Bronchial epithelial cell (primary cell): ENCODE data around the gene AQR. TPM values are rescaled to one million over a fixed set of nuclear protein-coding genes. Genes with fewer than 3 reads are reported as not detected.

Experiments used
- DNase-seq: peaks from one replicate; pipeline ENCODE4 v3.0.0-alpha.2; 2010; ENCODE audit warnings: low read depth
- FAIRE-seq: peaks from 2 replicates; lab custom pipeline; 2011; peaks lifted over from hg19 to GRCh38; lab: Jason Lieb, UNC
- H3K27me3 ChIP-seq: 2 replicates; pipeline ENCODE4 v1.5.1; 2011; ENCODE audit warnings: low read length; ENCODE audit not compliant: control insufficient read depth, insufficient read depth
- H3K36me3 ChIP-seq: 2 replicates; pipeline ENCODE4 v1.5.1; 2011; ENCODE audit warnings: low read length; ENCODE audit not compliant: control insufficient read depth, insufficient read depth
- H3K4me3 ChIP-seq: 2 replicates; pipeline ENCODE4 v1.5.1; 2011; ENCODE audit warnings: mild to moderate bottlenecking, low read depth, low read length, control low read depth
- total RNA-seq: library from RNA; depleted of rRNA; stranded (reverse); fragments of >200 nt; gene quantifications from 2 replicates; pipeline ENCODE4 v1.2.1, GENCODE V29; 2014
- TF ChIP-seq, protein P1 (sequence below): IDR thresholded peaks from 2 replicates; pipeline ENCODE4 v1.5.1; 2011; ENCODE audit warnings: mild to moderate bottlenecking, moderate library complexity, low read length, control low read depth, inconsistent platforms; ENCODE audit not compliant: insufficient read depth, severe bottlenecking

AQR gene
- total RNA-seq, 1 donor from 2014 or later, result 14.7 TPM

DNA sequence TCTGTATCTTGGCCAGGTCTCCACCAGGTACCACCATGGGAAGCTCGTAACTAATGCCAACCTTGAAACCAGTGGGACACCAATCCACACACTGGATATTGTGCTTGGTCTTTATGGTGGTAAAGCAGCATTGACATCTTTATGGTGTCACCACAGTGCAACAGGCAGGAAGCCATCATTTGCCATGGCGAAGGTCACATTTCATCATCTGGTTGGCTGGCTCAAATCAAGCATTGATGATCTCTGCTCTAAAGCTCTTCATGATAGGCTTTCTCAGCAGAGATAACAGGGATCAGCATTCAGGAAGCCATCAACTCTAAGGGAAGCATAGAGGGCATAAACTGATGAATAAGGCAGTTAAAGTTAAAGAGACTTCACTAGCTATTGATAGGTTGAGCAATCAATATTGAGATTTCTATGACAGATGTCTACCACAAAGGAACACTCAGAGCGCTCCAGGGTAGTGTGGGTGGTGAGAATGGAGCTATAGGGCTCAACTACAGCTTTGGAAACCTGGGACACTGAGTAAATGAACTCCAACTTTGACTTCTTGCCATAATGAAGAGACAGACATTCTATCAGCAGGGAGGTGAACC lies 120.1 kb downstream of the AQR start:
- Histone ChIP-seq H3K27me3 (no peaks in the 10 kb centered on the region), H3K4me3 (no peak overlapping the region), H3K36me3 (no peaks in the 10 kb centered on the region)
- TF ChIP-seq, protein P1, sequence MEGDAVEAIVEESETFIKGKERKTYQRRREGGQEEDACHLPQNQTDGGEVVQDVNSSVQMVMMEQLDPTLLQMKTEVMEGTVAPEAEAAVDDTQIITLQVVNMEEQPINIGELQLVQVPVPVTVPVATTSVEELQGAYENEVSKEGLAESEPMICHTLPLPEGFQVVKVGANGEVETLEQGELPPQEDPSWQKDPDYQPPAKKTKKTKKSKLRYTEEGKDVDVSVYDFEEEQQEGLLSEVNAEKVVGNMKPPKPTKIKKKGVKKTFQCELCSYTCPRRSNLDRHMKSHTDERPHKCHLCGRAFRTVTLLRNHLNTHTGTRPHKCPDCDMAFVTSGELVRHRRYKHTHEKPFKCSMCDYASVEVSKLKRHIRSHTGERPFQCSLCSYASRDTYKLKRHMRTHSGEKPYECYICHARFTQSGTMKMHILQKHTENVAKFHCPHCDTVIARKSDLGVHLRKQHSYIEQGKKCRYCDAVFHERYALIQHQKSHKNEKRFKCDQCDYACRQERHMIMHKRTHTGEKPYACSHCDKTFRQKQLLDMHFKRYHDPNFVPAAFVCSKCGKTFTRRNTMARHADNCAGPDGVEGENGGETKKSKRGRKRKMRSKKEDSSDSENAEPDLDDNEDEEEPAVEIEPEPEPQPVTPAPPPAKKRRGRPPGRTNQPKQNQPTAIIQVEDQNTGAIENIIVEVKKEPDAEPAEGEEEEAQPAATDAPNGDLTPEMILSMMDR, result no peak
- DNase-seq (no peak), FAIRE-seq (peak; percentile 28)

DNA sequence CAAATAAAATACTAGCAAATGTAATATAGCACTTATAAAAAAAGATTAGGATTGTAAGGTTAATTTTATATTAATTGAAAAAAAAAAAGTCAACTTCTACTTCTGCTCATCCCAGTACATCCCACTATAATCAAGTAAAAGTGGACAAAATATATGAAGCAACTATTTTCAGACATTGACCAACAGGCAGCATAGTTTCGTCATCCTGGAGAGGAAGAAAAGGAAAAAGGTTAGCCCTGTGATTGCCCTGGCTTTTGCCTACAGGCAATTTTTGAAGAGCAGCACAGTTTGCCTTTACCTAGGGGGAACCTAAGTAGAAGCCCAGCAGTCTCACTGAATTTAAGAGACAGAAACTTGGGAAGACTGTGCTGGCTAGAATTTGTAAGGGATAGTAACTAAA lies 121.9 kb downstream of the AQR start:
- Histone ChIP-seq H3K36me3 (no peaks in the 10 kb centered on the region), H3K4me3 (no peak overlapping the region), H3K27me3 (no peaks in the 10 kb centered on the region)
- FAIRE-seq (no peak), DNase-seq (no peak)
- TF ChIP-seq, protein P1, result no peak

DNA sequence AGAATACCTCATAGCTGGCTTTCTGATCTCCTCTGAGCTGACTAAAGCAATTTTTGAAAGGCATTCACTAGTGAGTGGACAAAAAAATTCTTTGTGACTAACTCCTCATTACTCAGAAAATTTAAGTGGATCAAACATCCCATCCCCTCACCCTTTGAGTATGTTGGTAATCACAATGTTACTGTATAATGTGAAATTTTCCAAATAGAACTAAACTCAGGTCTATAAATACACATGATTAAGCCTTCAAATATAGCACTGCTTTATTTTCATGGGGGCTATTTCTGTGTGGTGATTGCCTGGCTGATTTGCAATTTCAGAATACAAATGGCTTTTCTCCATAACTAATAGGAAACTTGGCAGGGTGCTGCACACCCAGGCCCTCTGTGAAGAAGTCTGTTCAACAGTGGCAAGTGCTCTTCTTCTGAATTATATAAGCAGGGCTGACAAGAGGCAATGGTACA lies 128.2 kb downstream of the AQR start:
- DNase-seq (no peak), FAIRE-seq (no peak)
- TF ChIP-seq, protein P1, result no peak
- Histone ChIP-seq H3K4me3 (no peak overlapping the region), H3K27me3 (no peaks in the 10 kb centered on the region), H3K36me3 (no peaks in the 10 kb centered on the region)

DNA sequence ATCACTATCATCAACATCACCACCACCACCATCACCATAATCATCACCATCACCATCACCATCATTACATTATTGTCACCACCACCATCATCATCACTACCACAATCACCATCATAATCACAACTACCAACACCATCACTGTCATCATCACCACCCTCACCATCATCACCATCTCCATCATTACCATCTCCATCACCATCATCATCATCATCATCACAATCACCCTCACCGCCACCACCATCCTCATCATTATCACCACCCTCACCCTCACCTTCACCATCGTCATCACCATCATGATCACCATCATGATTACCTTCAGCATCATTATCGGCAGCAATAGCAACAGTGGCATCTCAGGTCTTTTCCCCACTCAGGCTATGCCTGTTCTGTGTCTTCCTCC lies 131.3 kb downstream of the AQR start:
- H3K27me3 ChIP-seq, result no peaks in the 10 kb centered on the region
- DNase-seq (no peak), FAIRE-seq (no peak)
- TF ChIP-seq, protein P1, result no peak
- H3K4me3 ChIP-seq, result no peak overlapping the region
- H3K36me3 ChIP-seq, result no peaks in the 10 kb centered on the region

DNA sequence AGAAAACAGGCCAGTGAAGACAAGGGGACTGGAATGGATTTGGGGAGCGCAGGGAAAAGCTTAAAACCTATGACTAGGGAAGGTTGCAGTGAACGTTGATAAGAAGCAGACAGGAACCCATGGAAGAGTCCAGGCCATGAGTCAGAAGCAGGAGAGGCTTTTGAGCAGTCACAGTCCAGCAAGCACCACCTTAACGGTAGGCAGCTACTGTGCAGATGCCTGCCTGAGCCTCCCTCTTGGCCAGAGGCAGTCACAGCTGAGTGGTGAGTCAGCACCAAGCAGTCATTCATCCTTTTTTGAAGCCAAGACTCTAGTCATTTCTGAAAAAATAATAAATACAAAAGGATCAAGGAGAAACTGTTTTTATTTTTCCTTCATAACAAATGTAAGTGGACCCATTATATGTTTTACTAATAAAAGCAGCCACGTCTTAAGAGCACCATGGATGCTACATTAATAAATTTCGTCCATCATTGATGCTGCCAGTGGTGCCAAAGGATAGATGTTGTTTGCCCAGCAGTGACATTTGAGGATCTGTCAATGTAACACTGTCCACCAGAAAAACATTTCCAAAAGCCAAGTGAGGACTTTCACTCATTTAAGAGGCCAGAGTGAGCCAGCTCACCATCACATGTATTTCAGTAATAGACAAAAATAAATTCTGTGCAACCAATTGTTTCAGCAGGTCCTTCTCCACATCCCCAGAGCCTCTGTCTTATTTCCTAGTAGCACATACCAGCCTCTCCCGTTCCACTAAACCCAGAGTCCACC lies 132.1 kb downstream of the AQR start:
- Histone ChIP-seq H3K36me3 (no peaks in the 10 kb centered on the region), H3K27me3 (no peaks in the 10 kb centered on the region), H3K4me3 (no peak overlapping the region)
- peak; percentile 92 for DNase-seq
- TF ChIP-seq, protein P1, result no peak
- no peak for FAIRE-seq
